H9 (cell line): ENCODE measurements around the gene ANO2. TPM values are rescaled to one million over a fixed set of nuclear protein-coding genes. Genes with fewer than 3 reads are reported as not detected.

Experiments
- DNase-seq: peaks from one replicate; pipeline ENCODE4 v3.0.0-alpha.2; 2017
- H2AFZ ChIP-seq: one replicate; pipeline ENCODE4 v1.6.1; 2013; ENCODE audit warnings: mild to moderate bottlenecking, low read length, control low read depth, moderate library complexity
- H2AK5ac ChIP-seq: 2 replicates; pipeline ENCODE4 v1.6.1; 2013; ENCODE audit warnings: low read length, control low read depth, mixed read lengths; ENCODE audit not compliant: insufficient read length
- H2BK120ac ChIP-seq: one replicate; pipeline ENCODE4 v1.6.1; 2013; ENCODE audit warnings: low read depth, mild to moderate bottlenecking, low read length, control low read depth, inconsistent platforms; ENCODE audit not compliant: poor library complexity, severe bottlenecking
- H2BK12ac ChIP-seq: 2 replicates; pipeline ENCODE4 v1.6.1; 2013; ENCODE audit warnings: low read length, control low read depth, mixed read lengths, low read depth; ENCODE audit not compliant: insufficient read length
- H2BK15ac ChIP-seq: 2 replicates; pipeline ENCODE4 v1.6.1; 2013; ENCODE audit warnings: low read depth, low read length, control low read depth
- H2BK20ac ChIP-seq: one replicate; pipeline ENCODE4 v1.6.1; 2013; ENCODE audit warnings: low read depth, mild to moderate bottlenecking, low read length, control low read depth, inconsistent platforms; ENCODE audit not compliant: poor library complexity, severe bottlenecking
- H2BK5ac ChIP-seq: 2 replicates; pipeline ENCODE4 v1.6.1; 2013; ENCODE audit warnings: low read length, control low read depth, mixed read lengths; ENCODE audit not compliant: insufficient read length
- H3K14ac ChIP-seq: 2 replicates; pipeline ENCODE4 v1.6.1; 2013; ENCODE audit warnings: low read length, control low read depth; ENCODE audit not compliant: insufficient read depth
- H3K18ac ChIP-seq: 2 replicates; pipeline ENCODE4 v1.6.1; 2013; ENCODE audit warnings: low read depth, mild to moderate bottlenecking, mixed read lengths, low read length, control low read depth; ENCODE audit not compliant: insufficient read length
- H3K23ac ChIP-seq: 2 replicates; pipeline ENCODE4 v1.6.1; 2013; ENCODE audit warnings: low read length, control low read depth, mixed read lengths, low read depth; ENCODE audit not compliant: insufficient read length
- H3K23me2 ChIP-seq: 2 replicates; pipeline ENCODE4 v1.6.1; 2013; ENCODE audit warnings: low read depth, mild to moderate bottlenecking, mixed read lengths, low read length, control low read depth; ENCODE audit not compliant: insufficient read length, poor library complexity, severe bottlenecking
- H3K27ac ChIP-seq: 2 replicates; pipeline ENCODE4 v1.5.1; 2013; ENCODE audit warnings: low read length, control low read depth, mixed read lengths, low read depth; ENCODE audit not compliant: insufficient read length
- H3K27me3 ChIP-seq: 2 replicates; pipeline ENCODE4 v1.6.1; 2013; ENCODE audit warnings: low read length, control low read depth, inconsistent platforms; ENCODE audit not compliant: insufficient read depth
- H3K4ac ChIP-seq: 2 replicates; pipeline ENCODE4 v1.6.1; 2013; ENCODE audit warnings: low read depth, mild to moderate bottlenecking, control low read depth, inconsistent platforms, low read length, moderate library complexity
- H3K4me1 ChIP-seq: 2 replicates; pipeline ENCODE4 v1.6.1; 2013; ENCODE audit warnings: low read length, control low read depth, inconsistent platforms; ENCODE audit not compliant: insufficient read depth
- H3K4me2 ChIP-seq: 2 replicates; pipeline ENCODE4 v1.6.1; 2013; ENCODE audit warnings: low read length, control low read depth, mixed read lengths; ENCODE audit not compliant: insufficient read length, insufficient read depth
- H3K56ac ChIP-seq: 2 replicates; pipeline ENCODE4 v1.6.1; 2013; ENCODE audit warnings: low read depth, mild to moderate bottlenecking, mixed read lengths, low read length, control low read depth; ENCODE audit not compliant: insufficient read length
- H3K79me1 ChIP-seq: 2 replicates; pipeline ENCODE4 v1.6.1; 2013; ENCODE audit warnings: low read depth, mild to moderate bottlenecking, moderate library complexity, low read length, control low read depth, inconsistent platforms; ENCODE audit not compliant: insufficient read depth, poor library complexity, severe bottlenecking
- H3K79me2 ChIP-seq: 2 replicates; pipeline ENCODE4 v1.6.1; 2013; ENCODE audit warnings: low read length, control low read depth, inconsistent platforms; ENCODE audit not compliant: insufficient read depth
- H3K9ac ChIP-seq: 2 replicates; pipeline ENCODE4 v1.6.1; 2013; ENCODE audit warnings: low read length, control low read depth, mixed read lengths; ENCODE audit not compliant: insufficient read length; ENCODE audit errors: extremely low read depth
- H3K9me3 ChIP-seq: one replicate; pipeline ENCODE4 v1.6.1; 2013; ENCODE audit warnings: low read depth, low read length, inconsistent platforms; ENCODE audit not compliant: control insufficient read depth
- H3T11ph ChIP-seq: one replicate; pipeline ENCODE4 v1.6.1; 2013; ENCODE audit warnings: mild to moderate bottlenecking, low read length, control low read depth, inconsistent platforms
- H4K20me1 ChIP-seq: one replicate; pipeline ENCODE4 v1.6.1; 2013; ENCODE audit not compliant: control insufficient read depth, insufficient read length, insufficient read depth
- H4K5ac ChIP-seq: 2 replicates; pipeline ENCODE4 v1.6.1; 2013; ENCODE audit warnings: low read depth, mild to moderate bottlenecking, mixed read lengths, low read length, control low read depth; ENCODE audit not compliant: insufficient read length
- H4K8ac ChIP-seq: replicated peaks from 2 replicates; pipeline ENCODE4 v1.6.1; 2013; ENCODE audit warnings: low read length, control low read depth, mixed read lengths, low read depth; ENCODE audit not compliant: insufficient read length
- H4K91ac ChIP-seq: 2 replicates; pipeline ENCODE4 v1.6.1; 2013; ENCODE audit warnings: low read depth, mild to moderate bottlenecking, moderate library complexity, mixed read lengths, low read length, control low read depth; ENCODE audit not compliant: insufficient read length
- H3K27ac Mint-ChIP-seq, 3 experiments: 2 replicates in 2 of 3; 3 replicates in 1 of 3; pipeline ENCODE4 v1.8.0; 2020 to 2021; ENCODE audit warnings: mixed read lengths in 3 of 3, mild to moderate bottlenecking in 1 of 3, moderate library complexity in 1 of 3
- H3K27me3 Mint-ChIP-seq: 2 replicates; pipeline ENCODE4 v1.8.0; 2021; ENCODE audit warnings: low read depth, mild to moderate bottlenecking, moderate library complexity, mixed read lengths
- H3K36me3 Mint-ChIP-seq, 3 experiments: 2 replicates in 2 of 3; 3 replicates in 1 of 3; pipeline ENCODE4 v1.8.0; 2020 to 2021; ENCODE audit warnings: low read depth in 3 of 3, mixed read lengths in 3 of 3; ENCODE audit not compliant: insufficient read depth in 1 of 3
- H3K4me1 Mint-ChIP-seq, 2 experiments: 2 replicates each; pipeline ENCODE4 v1.8.0; 2020; ENCODE audit warnings: mixed read lengths in 2 of 2
- H3K4me3 Mint-ChIP-seq, 2 experiments: 2 replicates in 1 of 2; 3 replicates in 1 of 2; pipeline ENCODE4 v1.8.0; 2020 to 2021; ENCODE audit warnings: mild to moderate bottlenecking in 2 of 2, mixed read lengths in 2 of 2, moderate library complexity in 1 of 2
- H3K9me3 Mint-ChIP-seq, 2 experiments: 2 replicates in 1 of 2; 3 replicates in 1 of 2; pipeline ENCODE4 v1.8.0; 2020; ENCODE audit warnings: mild to moderate bottlenecking in 2 of 2, mixed read lengths in 2 of 2, moderate library complexity in 1 of 2
- WGBS: extraction: QIAGEN DNeasy Blood & Tissue Kit; methylation state at CpG from one replicate; pipeline ENCODE4 v1.1.7; 2013; ENCODE audit warnings: missing lambda C conversion rate, low lambda C conversion rate, mixed read lengths; ENCODE audit not compliant: insufficient read length; ENCODE audit errors: extremely low coverage; 5-methylcytosine and 5-hydroxymethylcytosine counted together
- total RNA-seq: library from RNA; stranded (reverse); gene quantifications from 2 replicates; pipeline ENCODE4 v1.2.1, GENCODE V29; 2021
- TF ChIP-seq, protein P1 (sequence below): fragments of 200-600 bp; sonication (generic); conservative IDR thresholded peaks from 3 replicates; pipeline ENCODE4 v1.8.0; 2021; ENCODE audit warnings: antibody characterized with exemption, mild to moderate bottlenecking

ANO2 gene
- total RNA-seq, 1 experiment from 2014 or later: 3.8 TPM

DNA sequence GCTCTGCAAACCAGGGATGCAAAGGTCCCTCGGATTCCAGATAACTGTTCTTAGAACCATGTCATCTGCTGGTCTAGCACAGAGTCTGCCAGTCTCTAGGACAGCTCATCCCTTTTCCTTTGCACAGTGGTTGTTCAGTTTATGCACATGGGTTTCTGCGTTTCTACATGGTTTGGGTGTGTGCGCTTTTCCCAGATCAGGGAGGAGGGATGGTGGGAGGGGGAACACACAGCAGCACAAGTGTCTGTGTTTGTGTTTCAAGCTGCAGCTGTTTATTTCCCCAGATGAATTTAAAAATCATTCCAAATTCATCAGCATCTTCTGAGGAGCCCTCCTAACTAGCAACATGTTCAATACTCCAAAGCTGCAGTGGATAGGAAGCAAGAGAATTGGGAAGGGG, 45.4 kb downstream of the ANO2 start:
- peaks cover 2% of the 10 kb centered on the region; the same call in 1 of the 2 replicates for H3K27me3 Mint-ChIP-seq
- TF ChIP-seq, protein P1, sequence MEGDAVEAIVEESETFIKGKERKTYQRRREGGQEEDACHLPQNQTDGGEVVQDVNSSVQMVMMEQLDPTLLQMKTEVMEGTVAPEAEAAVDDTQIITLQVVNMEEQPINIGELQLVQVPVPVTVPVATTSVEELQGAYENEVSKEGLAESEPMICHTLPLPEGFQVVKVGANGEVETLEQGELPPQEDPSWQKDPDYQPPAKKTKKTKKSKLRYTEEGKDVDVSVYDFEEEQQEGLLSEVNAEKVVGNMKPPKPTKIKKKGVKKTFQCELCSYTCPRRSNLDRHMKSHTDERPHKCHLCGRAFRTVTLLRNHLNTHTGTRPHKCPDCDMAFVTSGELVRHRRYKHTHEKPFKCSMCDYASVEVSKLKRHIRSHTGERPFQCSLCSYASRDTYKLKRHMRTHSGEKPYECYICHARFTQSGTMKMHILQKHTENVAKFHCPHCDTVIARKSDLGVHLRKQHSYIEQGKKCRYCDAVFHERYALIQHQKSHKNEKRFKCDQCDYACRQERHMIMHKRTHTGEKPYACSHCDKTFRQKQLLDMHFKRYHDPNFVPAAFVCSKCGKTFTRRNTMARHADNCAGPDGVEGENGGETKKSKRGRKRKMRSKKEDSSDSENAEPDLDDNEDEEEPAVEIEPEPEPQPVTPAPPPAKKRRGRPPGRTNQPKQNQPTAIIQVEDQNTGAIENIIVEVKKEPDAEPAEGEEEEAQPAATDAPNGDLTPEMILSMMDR: no peak
- Histone ChIP-seq H2BK20ac (no peak overlapping the region), H3K23me2 (no peaks in the 10 kb centered on the region), H3K4me1 (no peaks in the 10 kb centered on the region; the same call in 1 of the 2 replicates), H2AK5ac (no peak overlapping the region), H3T11ph (no peak overlapping the region), H3K56ac (no peak overlapping the region), H3K9me3 (no peaks in the 10 kb centered on the region), H4K8ac (no peak overlapping the region), H3K27ac (no peak overlapping the region), H3K27me3 (no peaks in the 10 kb centered on the region), H4K20me1 (no peaks in the 10 kb centered on the region), H3K79me1 (no peaks in the 10 kb centered on the region), H2BK15ac (no peak overlapping the region), H2BK5ac (no peak overlapping the region), H3K9ac (no peak overlapping the region), H3K23ac (no peak overlapping the region), H3K14ac (no peak overlapping the region), H4K5ac (no peak overlapping the region), H3K79me2 (no peaks in the 10 kb centered on the region), H2BK12ac (no peak overlapping the region), H2AFZ (no peak overlapping the region), H3K18ac (no peak overlapping the region), H3K4me2 (no peak overlapping the region), H3K4ac (no peak overlapping the region), H2BK120ac (no peak overlapping the region), H4K91ac (no peak overlapping the region)
- peaks cover 0 to 1% of the 10 kb centered on the region in 2 experiments; a peak in 1 of 5 replicates for H3K9me3 Mint-ChIP-seq
- WGBS: no CpG with 5 or more reads among the region's 3 CpGs
- H3K4me1 Mint-ChIP-seq: peaks cover 16 to 22% of the 10 kb centered on the region in 2 experiments
- no peak for DNase-seq
- H3K36me3 Mint-ChIP-seq: no peaks in the 10 kb centered on the region; a peak in 1 of 7 replicates
- no peak overlapping the region for H3K27ac Mint-ChIP-seq
- H3K4me3 Mint-ChIP-seq: no peak overlapping the region
